Measurements from ENCODE around the gene THRA.
"Not testable (repeated sequence)": the region's sequence is repeated elsewhere in the genome, so short reads cannot be mapped to it uniquely, and the experiment has no call there.

Gene THRA

DNA sequence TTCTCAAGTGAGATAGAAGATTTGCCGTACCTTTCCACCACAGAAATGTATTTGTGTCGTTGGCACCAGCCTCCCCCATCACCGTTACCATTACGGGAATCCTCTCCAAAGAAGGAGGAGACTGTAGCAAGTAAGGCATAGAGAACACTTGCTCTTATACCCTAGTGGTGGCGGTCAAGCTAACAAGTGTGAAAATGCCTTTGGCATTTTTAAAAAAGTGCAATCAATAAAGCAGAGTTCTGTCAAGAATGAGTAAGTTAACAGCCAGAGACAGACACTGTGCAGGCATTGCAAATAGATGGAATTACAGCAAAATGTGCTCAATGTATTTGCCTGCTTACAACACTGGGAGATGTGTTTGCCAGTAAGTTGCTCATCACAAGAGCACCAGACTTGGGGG lies 66.7 kb downstream of the THRA start:
- Histone ChIP-seq H3K36me3 (ENCODE audit: control insufficient read depth in 5 of 5, insufficient read depth in 5 of 5, low read length in 5 of 5) (peaks cover 27 to 80% (median 67%) of the 10 kb centered on the region in 5 donors), H3K4me1 (ENCODE audit: control insufficient read depth in 5 of 5, insufficient read depth in 5 of 5, low read length in 5 of 5) (peaks cover 0 to 18% (median 10%) of the 10 kb centered on the region in 5 donors), H3K4me3 (ENCODE audit: low read depth in 1 of 5, low read length in 5 of 5) (no peak overlapping the region), H3K27ac (ENCODE audit: low read depth, low read length) (no peak overlapping the region), H3K27me3 (ENCODE audit: control insufficient read depth in 5 of 5, insufficient read depth in 4 of 5, low read length in 5 of 5) (no peaks in the 10 kb centered on the region), H3K9ac (ENCODE audit: low read length in 5 of 5) (no peak overlapping the region), H3K9me3 (ENCODE audit: control insufficient read depth in 5 of 5, low read length in 5 of 5) (no peaks in the 10 kb centered on the region)

DNA sequence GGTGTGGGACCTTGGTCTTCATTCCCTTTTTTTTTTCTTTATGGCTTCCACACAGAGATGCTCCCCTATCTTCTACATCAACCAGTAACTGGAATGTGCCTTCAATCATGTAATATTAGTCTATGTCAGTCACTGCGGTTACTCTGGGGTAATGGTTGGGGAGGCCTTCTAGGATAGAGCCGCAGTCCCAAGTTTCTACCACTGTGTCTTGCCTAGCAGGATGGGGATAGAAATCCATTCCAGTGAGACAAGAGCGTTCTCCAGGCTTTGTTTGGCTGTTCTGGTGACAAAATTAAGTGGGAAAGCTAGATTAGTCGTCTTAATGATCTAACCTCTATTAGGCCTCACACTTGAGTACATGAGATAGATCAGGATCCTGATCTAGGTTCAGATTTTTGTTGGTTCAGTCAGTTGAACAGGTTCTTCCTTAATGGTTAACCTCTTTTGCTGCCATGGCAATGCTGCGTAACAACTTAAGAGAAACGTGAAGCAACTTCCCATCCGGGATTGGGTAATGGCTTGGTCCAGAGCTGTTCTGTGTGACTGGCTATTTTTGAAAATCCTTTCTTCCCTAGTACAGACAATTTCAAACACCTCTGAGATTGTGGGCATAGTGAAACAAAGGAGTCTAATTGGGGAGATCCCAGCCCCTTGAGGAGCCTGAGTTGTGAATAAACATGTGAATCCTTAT lies 67.7 kb downstream of the THRA start:
- Histone ChIP-seq H3K9ac (ENCODE audit: low read length in 5 of 5) (peak overlapping the region in 3 of 5 donors; percentile 0 to 61 (median 56)), H3K27me3 (ENCODE audit: control insufficient read depth in 5 of 5, insufficient read depth in 4 of 5, low read length in 5 of 5) (no peaks in the 10 kb centered on the region), H3K9me3 (ENCODE audit: control insufficient read depth in 5 of 5, low read length in 5 of 5) (no peaks in the 10 kb centered on the region), H3K27ac (ENCODE audit: low read depth, low read length) (no peak overlapping the region), H3K4me3 (ENCODE audit: low read depth in 1 of 5, low read length in 5 of 5) (no peak overlapping the region), H3K36me3 (ENCODE audit: control insufficient read depth in 5 of 5, insufficient read depth in 5 of 5, low read length in 5 of 5) (peaks cover 37 to 90% (median 77%) of the 10 kb centered on the region in 5 donors), H3K4me1 (ENCODE audit: control insufficient read depth in 5 of 5, insufficient read depth in 5 of 5, low read length in 5 of 5) (peaks cover 0 to 8% (median 0%) of the 10 kb centered on the region in 5 donors)

DNA sequence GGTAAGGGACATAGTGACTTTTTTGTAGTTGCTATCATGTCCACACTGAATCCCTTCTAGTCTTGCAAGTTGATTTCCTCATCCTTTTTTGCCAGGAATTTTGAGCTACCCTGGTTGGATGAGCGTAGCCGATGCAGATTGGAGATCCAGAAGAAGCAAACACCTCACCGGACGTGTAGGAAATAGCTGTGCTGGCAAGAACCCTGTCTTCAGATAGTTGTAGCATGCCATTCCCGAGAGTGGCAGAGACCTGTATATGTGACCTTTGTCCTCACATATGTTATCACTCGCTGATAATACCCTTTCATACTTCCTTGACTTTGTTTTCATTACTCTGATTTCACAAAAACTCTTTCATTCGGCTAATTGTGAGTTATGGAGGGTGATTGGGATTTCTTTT lies 71.4 kb downstream of the THRA start:
- H3K27ac ChIP-seq (ENCODE audit: low read depth, low read length): no peak overlapping the region
- peaks cover 0 to 9% (median 3%) of the 10 kb centered on the region in 5 donors for H3K4me1 ChIP-seq (ENCODE audit: control insufficient read depth in 5 of 5, insufficient read depth in 5 of 5, low read length in 5 of 5)
- H3K4me3 ChIP-seq (ENCODE audit: low read depth in 1 of 5, low read length in 5 of 5): no peak overlapping the region
- H3K36me3 ChIP-seq (ENCODE audit: control insufficient read depth in 5 of 5, insufficient read depth in 5 of 5, low read length in 5 of 5): peaks cover 44 to 76% (median 70%) of the 10 kb centered on the region in 5 donors
- H3K27me3 ChIP-seq (ENCODE audit: control insufficient read depth in 5 of 5, insufficient read depth in 4 of 5, low read length in 5 of 5): no peaks in the 10 kb centered on the region
- no peaks in the 10 kb centered on the region for H3K9me3 ChIP-seq (ENCODE audit: control insufficient read depth in 5 of 5, low read length in 5 of 5)
- no peak overlapping the region for H3K9ac ChIP-seq (ENCODE audit: low read length in 5 of 5)

DNA sequence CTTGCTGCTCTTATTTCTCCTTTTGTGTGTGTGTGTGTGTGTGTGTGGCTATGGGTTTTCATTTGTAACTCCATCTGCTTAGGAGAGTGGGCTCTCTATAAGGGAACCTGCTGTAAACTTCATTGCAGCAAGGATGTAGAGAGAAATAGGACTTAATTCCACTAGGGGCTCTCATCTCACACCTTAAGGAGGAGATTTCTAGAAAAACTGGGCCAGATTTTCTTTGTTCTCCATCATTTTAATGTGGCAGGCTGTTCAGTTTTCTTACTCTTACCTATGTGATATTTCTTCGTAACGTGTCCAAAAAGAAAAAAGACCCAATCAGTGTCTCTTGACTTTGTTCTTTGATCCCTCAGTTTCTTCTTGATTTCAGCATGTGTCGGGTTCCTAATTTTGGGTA lies 73.1 kb downstream of the THRA start:
- Histone ChIP-seq H3K27ac (ENCODE audit: low read depth, low read length) (no peak overlapping the region), H3K36me3 (ENCODE audit: control insufficient read depth in 5 of 5, insufficient read depth in 5 of 5, low read length in 5 of 5) (peaks cover 40 to 59% (median 55%) of the 10 kb centered on the region in 5 donors), H3K9me3 (ENCODE audit: control insufficient read depth in 5 of 5, low read length in 5 of 5) (no peaks in the 10 kb centered on the region), H3K9ac (ENCODE audit: low read length in 5 of 5) (no peak overlapping the region), H3K4me3 (ENCODE audit: low read depth in 1 of 5, low read length in 5 of 5) (no peak overlapping the region), H3K4me1 (ENCODE audit: control insufficient read depth in 5 of 5, insufficient read depth in 5 of 5, low read length in 5 of 5) (peaks cover 0 to 13% (median 12%) of the 10 kb centered on the region in 5 donors), H3K27me3 (ENCODE audit: control insufficient read depth in 5 of 5, insufficient read depth in 4 of 5, low read length in 5 of 5) (no peaks in the 10 kb centered on the region)

DNA sequence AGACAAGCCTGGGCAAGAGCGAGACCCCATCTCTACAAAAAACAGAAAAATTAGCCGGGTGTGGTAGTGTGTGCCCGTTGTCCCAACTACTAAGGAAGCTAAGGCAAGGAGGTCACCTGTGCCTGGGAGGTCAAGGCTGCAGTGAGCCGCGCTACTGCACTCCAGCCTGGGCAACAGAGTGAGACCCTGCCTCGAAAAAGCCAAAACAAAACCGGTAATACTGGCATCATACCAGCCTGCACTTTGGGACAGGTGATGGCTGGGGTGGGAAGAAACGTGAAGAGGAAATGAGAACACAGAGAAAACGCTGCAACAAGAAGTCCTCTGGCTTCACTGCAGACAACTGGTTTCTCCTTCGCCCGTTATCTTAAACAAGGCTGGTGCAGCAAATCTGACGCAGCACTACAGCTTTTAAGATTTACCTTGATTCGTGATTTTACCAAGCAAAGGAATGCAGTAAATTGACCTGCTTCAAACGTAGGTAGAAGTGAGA lies 76.8 kb downstream of the THRA start:
- Histone ChIP-seq H3K4me3 (ENCODE audit: low read depth in 1 of 5, low read length in 5 of 5) (peak overlapping the region; percentile 77 to 94 (median 93)), H3K27me3 (ENCODE audit: control insufficient read depth in 5 of 5, insufficient read depth in 4 of 5, low read length in 5 of 5) (no peaks in the 10 kb centered on the region), H3K9me3 (ENCODE audit: control insufficient read depth in 5 of 5, low read length in 5 of 5) (no peaks in the 10 kb centered on the region), H3K4me1 (ENCODE audit: control insufficient read depth in 5 of 5, insufficient read depth in 5 of 5, low read length in 5 of 5) (peaks cover 3 to 26% (median 21%) of the 10 kb centered on the region in 5 donors), H3K27ac (ENCODE audit: low read depth, low read length) (peak overlapping the region; percentile 88), H3K36me3 (ENCODE audit: control insufficient read depth in 5 of 5, insufficient read depth in 5 of 5, low read length in 5 of 5) (peaks cover 20 to 38% (median 30%) of the 10 kb centered on the region in 5 donors), H3K9ac (ENCODE audit: low read length in 5 of 5) (peak overlapping the region; percentile 71 to 95 (median 76))

DNA sequence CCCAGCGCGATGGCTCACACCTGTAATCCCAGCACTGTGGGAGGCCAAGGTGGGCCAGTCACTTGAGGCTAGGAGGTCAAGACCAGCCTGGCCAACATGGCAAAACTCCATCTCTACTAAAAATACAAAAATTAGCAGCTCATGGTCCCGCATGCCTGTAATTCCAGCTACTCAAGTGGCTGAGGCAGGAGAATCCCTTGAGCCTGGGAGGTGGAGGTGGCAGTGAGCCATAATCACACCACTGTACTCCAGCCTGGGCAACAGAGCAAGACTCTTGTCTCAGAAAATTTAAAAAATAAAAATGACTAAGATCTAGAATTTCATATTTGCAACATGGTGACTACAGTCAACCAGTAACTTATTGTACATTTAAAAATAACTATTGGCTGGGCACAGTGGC lies 80.4 kb downstream of the THRA start:
- peaks cover 3 to 28% (median 21%) of the 10 kb centered on the region in 5 donors for H3K4me1 ChIP-seq (ENCODE audit: control insufficient read depth in 5 of 5, insufficient read depth in 5 of 5, low read length in 5 of 5)
- peaks cover 10 to 33% (median 14%) of the 10 kb centered on the region in 5 donors for H3K36me3 ChIP-seq (ENCODE audit: control insufficient read depth in 5 of 5, insufficient read depth in 5 of 5, low read length in 5 of 5)
- H3K9ac ChIP-seq (ENCODE audit: low read length in 5 of 5); H3K9me3 ChIP-seq (ENCODE audit: control insufficient read depth in 5 of 5, low read length in 5 of 5); H3K27me3 ChIP-seq (ENCODE audit: control insufficient read depth in 5 of 5, insufficient read depth in 4 of 5, low read length in 5 of 5); H3K27ac ChIP-seq (ENCODE audit: low read depth, low read length); H3K4me3 ChIP-seq (ENCODE audit: low read depth in 1 of 5, low read length in 5 of 5): not testable (repeated sequence)

Data from subcutaneous abdominal adipose tissue (tissue), 5 donors.